DND-41 (cell line): Measurements from ENCODE around the gene TEX11.
"Not testable (repeated sequence)": the region's sequence is repeated elsewhere in the genome, so short reads cannot be mapped to it uniquely, and the experiment has no call there.

ENCODE experiments used
- EZH2 ChIP-seq: IDR thresholded peaks from 3 replicates; pipeline ENCODE4 v1.6.1; 2012; ENCODE audit warnings: borderline replicate concordance, low read depth, mild to moderate bottlenecking, moderate library complexity, low read length, inconsistent platforms; ENCODE audit not compliant: severe bottlenecking
- TF ChIP-seq, protein P1 (sequence below): IDR thresholded peaks from 2 replicates; pipeline ENCODE4 v1.5.1; 2012; ENCODE audit warnings: borderline replicate concordance, low read length, moderate library complexity, mild to moderate bottlenecking; ENCODE audit not compliant: poor library complexity, severe bottlenecking; ENCODE audit errors: extremely low read depth

DNA sequence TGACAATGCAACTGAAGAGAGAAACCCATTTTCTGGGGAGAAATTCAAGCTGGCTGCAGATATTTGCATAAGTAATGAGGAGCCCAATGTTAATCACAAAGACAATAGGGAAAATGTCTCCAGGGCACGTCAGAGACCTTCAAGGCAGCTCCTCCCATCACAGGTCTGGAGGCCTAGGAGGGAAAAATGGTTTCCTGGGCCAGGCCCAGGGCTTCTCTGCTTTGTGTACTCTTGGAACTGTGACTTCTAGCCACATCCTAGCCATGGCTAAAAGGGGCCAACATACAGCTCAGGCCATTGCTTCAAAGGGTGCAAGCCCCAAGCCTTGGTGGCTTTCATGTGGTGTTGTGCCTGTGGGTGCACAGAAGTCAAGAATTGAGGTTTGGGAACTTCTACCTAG is 321.4 kb downstream of the TEX11 start:
- TF ChIP-seq EZH2: not testable (repeated sequence)
- TF ChIP-seq, protein P1, sequence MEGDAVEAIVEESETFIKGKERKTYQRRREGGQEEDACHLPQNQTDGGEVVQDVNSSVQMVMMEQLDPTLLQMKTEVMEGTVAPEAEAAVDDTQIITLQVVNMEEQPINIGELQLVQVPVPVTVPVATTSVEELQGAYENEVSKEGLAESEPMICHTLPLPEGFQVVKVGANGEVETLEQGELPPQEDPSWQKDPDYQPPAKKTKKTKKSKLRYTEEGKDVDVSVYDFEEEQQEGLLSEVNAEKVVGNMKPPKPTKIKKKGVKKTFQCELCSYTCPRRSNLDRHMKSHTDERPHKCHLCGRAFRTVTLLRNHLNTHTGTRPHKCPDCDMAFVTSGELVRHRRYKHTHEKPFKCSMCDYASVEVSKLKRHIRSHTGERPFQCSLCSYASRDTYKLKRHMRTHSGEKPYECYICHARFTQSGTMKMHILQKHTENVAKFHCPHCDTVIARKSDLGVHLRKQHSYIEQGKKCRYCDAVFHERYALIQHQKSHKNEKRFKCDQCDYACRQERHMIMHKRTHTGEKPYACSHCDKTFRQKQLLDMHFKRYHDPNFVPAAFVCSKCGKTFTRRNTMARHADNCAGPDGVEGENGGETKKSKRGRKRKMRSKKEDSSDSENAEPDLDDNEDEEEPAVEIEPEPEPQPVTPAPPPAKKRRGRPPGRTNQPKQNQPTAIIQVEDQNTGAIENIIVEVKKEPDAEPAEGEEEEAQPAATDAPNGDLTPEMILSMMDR: not testable (repeated sequence)
